Activated T-cell treated with anti-CD3 and anti-CD28 coated beads for 24 hours (primary cell): ENCODE measurements around the gene RNASET2.
"Not testable (repeated sequence)": the region's sequence is repeated elsewhere in the genome, so short reads cannot be mapped to it uniquely, and the experiment has no call there.

Experiments
- DNase-seq: peaks from one replicate; pipeline ENCODE4 v3.0.0-alpha.2; 2020; ENCODE audit warnings: low read depth

The RNASET2 gene

GRCh38 chr6:166927240-166927934 lies 29.0 kb downstream of the RNASET2 start:
- no peak for DNase-seq

GRCh38 chr6:166926748-166927147 lies 29.6 kb downstream of the RNASET2 start:
- no peak for DNase-seq

GRCh38 chr6:166925141-166925996 lies 31.0 kb downstream of the RNASET2 start:
- DNase-seq = no peak

- no peak for DNase-seq
These were observed 31.8 kb downstream of the RNASET2 start for GRCh38 chr6:166924531-166924930.

- no peak for DNase-seq
These were observed 33.4 kb downstream of the RNASET2 start for GRCh38 chr6:166922937-166923336.

GRCh38 chr6:166921570-166921969 lies 34.8 kb downstream of the RNASET2 start:
- no peak for DNase-seq

GRCh38 chr6:166916824-166917223 lies 39.5 kb downstream of the RNASET2 start:
- no peak for DNase-seq

GRCh38 chr6:166915484-166915883 lies 40.9 kb downstream of the RNASET2 start:
- DNase-seq = not testable (repeated sequence)

- DNase-seq = not testable (repeated sequence)
These were observed 41.4 kb downstream of the RNASET2 start for GRCh38 chr6:166914952-166915351.

- DNase-seq = no peak
These were observed 45.1 kb downstream of the RNASET2 start for GRCh38 chr6:166911248-166911677.

GRCh38 chr6:166910601-166911000 lies 45.7 kb downstream of the RNASET2 start:
- no peak for DNase-seq

GRCh38 chr6:166908811-166909210 lies 47.5 kb downstream of the RNASET2 start:
- DNase-seq = no peak

- no peak for DNase-seq
These were observed 48.2 kb downstream of the RNASET2 start for GRCh38 chr6:166907871-166908806.

- no peak for DNase-seq
These were observed 48.9 kb downstream of the RNASET2 start for GRCh38 chr6:166907373-166907841.

GRCh38 chr6:166906376-166907044 lies 49.8 kb downstream of the RNASET2 start:
- DNase-seq = no peak

- DNase-seq = no peak
These were observed 50.7 kb downstream of the RNASET2 start for GRCh38 chr6:166905505-166906134.

- no peak for DNase-seq
These were observed 51.3 kb downstream of the RNASET2 start for GRCh38 chr6:166905013-166905412.

GRCh38 chr6:166904101-166904746 lies 52.1 kb downstream of the RNASET2 start:
- DNase-seq = no peak

- DNase-seq = no peak
These were observed 52.9 kb downstream of the RNASET2 start for GRCh38 chr6:166903500-166903899.

- no peak for DNase-seq
These were observed 53.3 kb downstream of the RNASET2 start for GRCh38 chr6:166903027-166903426.
